Raji (cell line): ENCODE results near the gene ATG2A.
A peak's percentile ranks its signal among the peaks of the same experiment; 100 is the strongest.

Experiments
- POLR2A ChIP-seq: IDR thresholded peaks from 2 replicates; pipeline ENCODE4 v1.6.1; 2011; ENCODE audit warnings: low read depth, low read length, control low read depth; ENCODE audit not compliant: insufficient read depth

The ATG2A gene

GRCh38 chr11:64875369-64876228 lies 41.4 kb downstream of the ATG2A start:
- no peak for TF ChIP-seq POLR2A

- no peak for TF ChIP-seq POLR2A
These were observed 42.4 kb downstream of the ATG2A start for GRCh38 chr11:64874308-64875240.

GRCh38 chr11:64872790-64873488 lies 44.1 kb downstream of the ATG2A start:
- no peak for TF ChIP-seq POLR2A

- TF ChIP-seq POLR2A, result no peak
These were observed 45.5 kb downstream of the ATG2A start for GRCh38 chr11:64871492-64871891.

GRCh38 chr11:64870893-64871466 lies 46.0 kb downstream of the ATG2A start:
- TF ChIP-seq POLR2A, result no peak

- TF ChIP-seq POLR2A, result no peak
These were observed 46.7 kb downstream of the ATG2A start for GRCh38 chr11:64870176-64870892.

GRCh38 chr11:64869571-64870175 lies 47.3 kb downstream of the ATG2A start:
- TF ChIP-seq POLR2A, result no peak

GRCh38 chr11:64868904-64869570 lies 48.0 kb downstream of the ATG2A start:
- no peak for TF ChIP-seq POLR2A

GRCh38 chr11:64867748-64868462 lies 49.1 kb downstream of the ATG2A start:
- no peak for TF ChIP-seq POLR2A

- no peak for TF ChIP-seq POLR2A
These were observed 50.9 kb downstream of the ATG2A start for GRCh38 chr11:64866173-64866491.

- peak; percentile 0; the same call in 1 of the 2 replicates for TF ChIP-seq POLR2A
These were observed 51.5 kb downstream of the ATG2A start for GRCh38 chr11:64865286-64866172.
